Ascending aorta (tissue), 2 donors: ENCODE measurements around the gene PVALEF. TPM values are rescaled to one million over a fixed set of nuclear protein-coding genes. Genes with fewer than 3 reads are reported as not detected.

Experiments
- DNase-seq, 2 donors: peaks; one replicate each; pipeline ENCODE4 v3.0.0-alpha.2; 2019; ENCODE audit warnings: low spot score in 2 of 2
- H3K27ac ChIP-seq, 2 donors: fragments of 200-600 bp; sonication (generic); one replicate each; pipeline ENCODE4 v1.5.1; 2016 to 2017; ENCODE audit warnings: mild to moderate bottlenecking in 1 of 2
- H3K27me3 ChIP-seq: fragments of 200-600 bp; sonication (generic); one replicate; pipeline ENCODE4 v1.5.1; 2017
- H3K36me3 ChIP-seq, 2 donors: fragments of 200-600 bp; sonication (generic); one replicate each; pipeline ENCODE4 v1.5.1; 2016
- H3K4me1 ChIP-seq, 2 donors: fragments of 200-600 bp; sonication (generic); one replicate each; pipeline ENCODE4 v1.5.1; 2016 to 2017; ENCODE audit warnings: mild to moderate bottlenecking in 1 of 2
- H3K4me3 ChIP-seq, 2 donors: fragments of 200-600 bp; sonication (generic); one replicate each; pipeline ENCODE4 v1.5.1; 2016 to 2017; ENCODE audit warnings: mild to moderate bottlenecking in 1 of 2
- H3K9me3 ChIP-seq, 2 donors: fragments of 200-600 bp; sonication (generic); one replicate each; pipeline ENCODE4 v1.5.1; 2016
- CTCF ChIP-seq, 3 experiments: fragments of 200-600 bp in 2 of 3; fragments of 450-650 bp in 1 of 3; sonication (generic) in 2 of 3; IDR thresholded peaks; one replicate each; pipeline ENCODE4 v1.5.1; 2016 to 2019; ENCODE audit warnings: antibody characterized with exemption in 3 of 3, mild to moderate bottlenecking in 1 of 3, moderate library complexity in 1 of 3
- intact Hi-C: fragments of 100-400 bp; cut with DNase I; formaldehyde crosslinking; loops from one replicate; pipeline ENCODE4 v1.15.1; 2023
- total RNA-seq: library from RNA; depleted of rRNA; stranded (reverse); fragments of >200 nt; gene quantifications from one replicate; pipeline ENCODE4 v1.1.0, GENCODE V29; 2016

PVALEF gene
- total RNA-seq, 1 donor from 2014 or later, result not detected

- intact Hi-C loops, result no loop called here
- H3K36me3 ChIP-seq, result no peaks in the 10 kb centered on the region
- no peaks in the 10 kb centered on the region for H3K27me3 ChIP-seq
- no peak for TF ChIP-seq CTCF (IDR thresholded peaks at IDR 0.05)
- H3K4me1 ChIP-seq, result no peaks in the 10 kb centered on the region
- H3K4me3 ChIP-seq, result no peak overlapping the region
- no peak overlapping the region for H3K27ac ChIP-seq
- DNase-seq, result no peak
- no peaks in the 10 kb centered on the region for H3K9me3 ChIP-seq
Observed at GRCh38 chr17:81127526-81128177, 37.7 kb upstream of the PVALEF start.

- H3K36me3 ChIP-seq, result no peaks in the 10 kb centered on the region
- intact Hi-C loops, result no loop called here
- H3K9me3 ChIP-seq, result no peaks in the 10 kb centered on the region
- no peak overlapping the region for H3K27ac ChIP-seq
- no peak for DNase-seq
- no peak for TF ChIP-seq CTCF (IDR thresholded peaks at IDR 0.05)
- H3K4me3 ChIP-seq, result no peak overlapping the region
- H3K27me3 ChIP-seq, result no peaks in the 10 kb centered on the region
- no peaks in the 10 kb centered on the region for H3K4me1 ChIP-seq
Observed at GRCh38 chr17:81128338-81128737, 37.0 kb upstream of the PVALEF start.

GRCh38 chr17:81128774-81129173 is 36.5 kb upstream of the PVALEF start:
- intact Hi-C loops, result no loop called here
- H3K27me3 ChIP-seq, result no peaks in the 10 kb centered on the region
- DNase-seq, result no peak
- no peak overlapping the region for H3K27ac ChIP-seq
- H3K9me3 ChIP-seq, result no peaks in the 10 kb centered on the region
- H3K4me3 ChIP-seq, result no peak overlapping the region
- H3K4me1 ChIP-seq, result no peaks in the 10 kb centered on the region
- H3K36me3 ChIP-seq, result no peaks in the 10 kb centered on the region
- no peak for TF ChIP-seq CTCF (IDR thresholded peaks at IDR 0.05)

GRCh38 chr17:81129289-81129688 is 36.0 kb upstream of the PVALEF start:
- no peak for TF ChIP-seq CTCF (IDR thresholded peaks at IDR 0.05)
- intact Hi-C loops, result no loop called here
- no peak for DNase-seq
- H3K9me3 ChIP-seq, result no peaks in the 10 kb centered on the region
- no peaks in the 10 kb centered on the region for H3K36me3 ChIP-seq
- no peak overlapping the region for H3K4me3 ChIP-seq
- H3K27ac ChIP-seq, result no peak overlapping the region
- H3K4me1 ChIP-seq, result no peaks in the 10 kb centered on the region
- H3K27me3 ChIP-seq, result no peaks in the 10 kb centered on the region

GRCh38 chr17:81129711-81130367 is 35.5 kb upstream of the PVALEF start:
- intact Hi-C loops, result no loop called here
- H3K4me3 ChIP-seq, result no peak overlapping the region
- no peaks in the 10 kb centered on the region for H3K36me3 ChIP-seq
- no peaks in the 10 kb centered on the region for H3K4me1 ChIP-seq
- no peak overlapping the region for H3K27ac ChIP-seq
- DNase-seq, result no peak
- no peaks in the 10 kb centered on the region for H3K27me3 ChIP-seq
- H3K9me3 ChIP-seq, result no peaks in the 10 kb centered on the region
- TF ChIP-seq CTCF (IDR thresholded peaks at IDR 0.05), result no peak
